HG02970 (cell line): ENCODE measurements around the gene SCYGR4.
"Not testable (repeated sequence)": the region's sequence is repeated elsewhere in the genome, so short reads cannot be mapped to it uniquely, and the experiment has no call there.

ENCODE experiments used
- ATAC-seq: cut with Tn5 transposase; IDR thresholded peaks from one replicate; pipeline ENCODE4 v1.9.1; 2021; ENCODE audit warnings: mild to moderate bottlenecking, moderate library complexity, moderate number of reproducible peaks; ENCODE audit not compliant: unreplicated experiment, low FRiP score

SCYGR4 gene

GRCh38 chr2:227617316-227618230 is at the start of gene SCYGR4:
TSS of gene SCYGR4 (plus strand) at chr2:227617498. CDS start at chr2:227617498, 0 bp downstream.
- no peak for ATAC-seq

- no peak for ATAC-seq
Observed at GRCh38 chr2:227568852-227569169, 48.5 kb upstream of the SCYGR4 start.

GRCh38 chr2:227570615-227571014 is 46.7 kb upstream of the SCYGR4 start:
- no peak for ATAC-seq

GRCh38 chr2:227576110-227576509 is 41.2 kb upstream of the SCYGR4 start:
- no peak for ATAC-seq

GRCh38 chr2:227576812-227577211 is 40.5 kb upstream of the SCYGR4 start:
- ATAC-seq: no peak

GRCh38 chr2:227577555-227577954 is 39.7 kb upstream of the SCYGR4 start:
- ATAC-seq: no peak

GRCh38 chr2:227578642-227579041 is 38.7 kb upstream of the SCYGR4 start:
- ATAC-seq: no peak

- no peak for ATAC-seq
Observed at GRCh38 chr2:227579791-227580190, 37.5 kb upstream of the SCYGR4 start.

- ATAC-seq: no peak
Observed at GRCh38 chr2:227582369-227582768, 34.9 kb upstream of the SCYGR4 start.

- ATAC-seq: no peak
Observed at GRCh38 chr2:227592694-227593387, 24.5 kb upstream of the SCYGR4 start.

GRCh38 chr2:227595797-227596196 is 21.5 kb upstream of the SCYGR4 start:
- ATAC-seq: no peak

- no peak for ATAC-seq
Observed at GRCh38 chr2:227597036-227597435, 20.3 kb upstream of the SCYGR4 start.

GRCh38 chr2:227597998-227598397 is 19.3 kb upstream of the SCYGR4 start:
- no peak for ATAC-seq

- not testable (repeated sequence) for ATAC-seq
Observed at GRCh38 chr2:227598835-227599503, 18.3 kb upstream of the SCYGR4 start, which contains the start of gene SCYGR2. TSS of gene SCYGR2 (plus strand) at chr2:227598893. CDS start at chr2:227598893, 0 bp downstream.

GRCh38 chr2:227602358-227602757 is 14.9 kb upstream of the SCYGR4 start:
- ATAC-seq: no peak

GRCh38 chr2:227606476-227606875 is 10.8 kb upstream of the SCYGR4 start:
- ATAC-seq: no peak

- no peak for ATAC-seq
Observed at GRCh38 chr2:227607941-227608340, 9.4 kb upstream of the SCYGR4 start.

- ATAC-seq: no peak
Observed at GRCh38 chr2:227608561-227609338, 8.5 kb upstream of the SCYGR4 start.

GRCh38 chr2:227610123-227610522 is 7.2 kb upstream of the SCYGR4 start:
- no peak for ATAC-seq

- ATAC-seq: no peak
Observed at GRCh38 chr2:227612546-227613271, 4.6 kb upstream of the SCYGR4 start.
